Retinal pigment epithelial cell (primary cell): ENCODE measurements around the gene USP6.
"Not testable (repeated sequence)": the region's sequence is repeated elsewhere in the genome, so short reads cannot be mapped to it uniquely, and the experiment has no call there.

Source experiments
- DNase-seq: peaks from one replicate; pipeline ENCODE4 v3.0.0-alpha.2; 2010; ENCODE audit warnings: low read depth
- H3K4me3 ChIP-seq: 2 replicates; pipeline ENCODE4 v1.5.1; 2011; ENCODE audit warnings: mild to moderate bottlenecking, low read length, control low read depth, moderate library complexity
- CTCF ChIP-seq: conservative IDR thresholded peaks from 2 replicates; pipeline ENCODE4 v1.5.1; 2011; ENCODE audit warnings: low read depth, low read length, control low read depth, inconsistent platforms

USP6 gene

GRCh38 chr17:5138616-5139457, 23.0 kb downstream of the USP6 start:
- no peak for DNase-seq
- TF ChIP-seq CTCF, result no peak
- no peak overlapping the region for H3K4me3 ChIP-seq

- no peak for TF ChIP-seq CTCF
- no peak for DNase-seq
Measured at GRCh38 chr17:5139458-5139732, 23.6 kb downstream of the USP6 start.

GRCh38 chr17:5142877-5143276, 27.0 kb downstream of the USP6 start:
- not testable (repeated sequence) for H3K4me3 ChIP-seq, DNase-seq

More at GRCh38 chr17:5139458-5139732, 23.6 kb downstream of the USP6 start:
- no peak overlapping the region for H3K4me3 ChIP-seq

GRCh38 chr17:5146122-5146521, 30.3 kb downstream of the USP6 start:
- not testable (repeated sequence) for DNase-seq, H3K4me3 ChIP-seq

- not testable (repeated sequence) for DNase-seq
Measured at GRCh38 chr17:5160702-5161101, 44.9 kb downstream of the USP6 start.

GRCh38 chr17:5161793-5162192, 46.0 kb downstream of the USP6 start:
- not testable (repeated sequence) for DNase-seq, H3K4me3 ChIP-seq

More at GRCh38 chr17:5160702-5161101, 44.9 kb downstream of the USP6 start:
- H3K4me3 ChIP-seq, result not testable (repeated sequence)

GRCh38 chr17:5164436-5164835, 48.6 kb downstream of the USP6 start:
- DNase-seq, result no peak
- TF ChIP-seq CTCF, result no peak
- H3K4me3 ChIP-seq, result no peak overlapping the region

- not testable (repeated sequence) for DNase-seq
Measured at GRCh38 chr17:5165791-5166564, 50.1 kb downstream of the USP6 start.

GRCh38 chr17:5175027-5175426, 59.2 kb downstream of the USP6 start:
- not testable (repeated sequence) for H3K4me3 ChIP-seq, DNase-seq

More at GRCh38 chr17:5165791-5166564, 50.1 kb downstream of the USP6 start:
- not testable (repeated sequence) for H3K4me3 ChIP-seq

GRCh38 chr17:5179003-5179402, 63.2 kb downstream of the USP6 start:
- no peak for DNase-seq
- no peak overlapping the region for H3K4me3 ChIP-seq
- TF ChIP-seq CTCF, result no peak
